D721Med (cell line): Measurements from ENCODE around the gene MAST2.

Experiments used
- DNase-seq: peaks from one replicate; pipeline ENCODE4 v3.0.0; 2011; ENCODE audit warnings: low spot score; ENCODE audit not compliant: insufficient read length
- FAIRE-seq: peaks from 2 replicates; lab custom pipeline; 2011; peaks lifted over from hg19 to GRCh38; lab: Jason Lieb, UNC
- TF ChIP-seq, protein P1 (sequence below): IDR thresholded peaks from 2 replicates; pipeline ENCODE4 v1.5.1; 2012; ENCODE audit warnings: mild to moderate bottlenecking, control low read depth; ENCODE audit not compliant: insufficient read depth; ENCODE audit errors: missing control alignments

The MAST2 gene

DNA sequence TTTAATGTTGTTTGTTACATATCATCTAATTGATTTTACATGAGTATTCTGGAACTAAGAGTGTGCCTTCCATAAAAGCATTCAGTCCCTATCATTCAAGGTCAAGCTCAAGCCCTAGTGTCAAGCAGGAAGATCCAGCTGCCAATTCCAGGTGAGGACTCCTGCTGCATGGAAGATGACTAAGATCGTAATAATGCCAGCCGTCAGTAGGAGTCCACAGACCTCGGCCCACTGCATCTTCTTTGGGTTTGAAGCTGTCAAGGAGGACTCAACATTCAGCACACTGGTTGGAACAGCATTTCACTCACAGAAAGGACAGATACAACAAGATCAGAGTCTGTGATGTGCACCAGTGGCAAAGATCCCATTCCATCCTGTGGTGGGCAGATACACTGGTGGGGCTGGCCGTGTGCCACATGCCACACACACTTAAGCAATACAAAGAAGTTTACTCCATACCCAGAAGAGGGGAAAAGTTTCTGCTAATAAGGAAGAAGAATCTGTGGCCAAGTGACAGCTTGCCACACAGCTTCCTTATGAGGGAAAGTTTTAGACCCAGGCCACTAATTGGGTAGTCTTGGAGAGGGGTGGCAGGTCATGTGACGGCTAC lies 168.6 kb downstream of the MAST2 start:
- FAIRE-seq (no peak), DNase-seq (no peak)
- TF ChIP-seq, protein P1, sequence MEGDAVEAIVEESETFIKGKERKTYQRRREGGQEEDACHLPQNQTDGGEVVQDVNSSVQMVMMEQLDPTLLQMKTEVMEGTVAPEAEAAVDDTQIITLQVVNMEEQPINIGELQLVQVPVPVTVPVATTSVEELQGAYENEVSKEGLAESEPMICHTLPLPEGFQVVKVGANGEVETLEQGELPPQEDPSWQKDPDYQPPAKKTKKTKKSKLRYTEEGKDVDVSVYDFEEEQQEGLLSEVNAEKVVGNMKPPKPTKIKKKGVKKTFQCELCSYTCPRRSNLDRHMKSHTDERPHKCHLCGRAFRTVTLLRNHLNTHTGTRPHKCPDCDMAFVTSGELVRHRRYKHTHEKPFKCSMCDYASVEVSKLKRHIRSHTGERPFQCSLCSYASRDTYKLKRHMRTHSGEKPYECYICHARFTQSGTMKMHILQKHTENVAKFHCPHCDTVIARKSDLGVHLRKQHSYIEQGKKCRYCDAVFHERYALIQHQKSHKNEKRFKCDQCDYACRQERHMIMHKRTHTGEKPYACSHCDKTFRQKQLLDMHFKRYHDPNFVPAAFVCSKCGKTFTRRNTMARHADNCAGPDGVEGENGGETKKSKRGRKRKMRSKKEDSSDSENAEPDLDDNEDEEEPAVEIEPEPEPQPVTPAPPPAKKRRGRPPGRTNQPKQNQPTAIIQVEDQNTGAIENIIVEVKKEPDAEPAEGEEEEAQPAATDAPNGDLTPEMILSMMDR, result no peak

DNA sequence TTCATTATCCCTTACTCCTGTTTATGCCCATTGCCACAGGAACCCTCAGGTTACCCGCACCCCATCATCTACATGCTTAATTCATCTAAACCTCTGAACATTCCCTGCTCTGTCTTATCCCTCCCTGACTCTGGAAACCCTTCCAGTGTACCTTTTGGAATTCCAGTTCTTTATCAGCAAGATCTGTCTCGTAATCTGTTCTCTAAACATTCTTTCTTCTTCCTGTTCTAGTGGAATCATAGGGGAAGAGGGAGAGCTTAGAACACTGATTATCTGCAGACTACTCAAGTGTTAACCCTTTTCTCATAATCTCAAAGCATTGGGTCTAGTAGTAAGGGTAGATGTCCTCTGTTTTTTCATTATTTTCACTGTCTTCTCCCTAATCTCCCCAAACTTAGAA lies 169.2 kb downstream of the MAST2 start:
- DNase-seq, result no peak
- no peak for FAIRE-seq
- TF ChIP-seq, protein P1, result no peak

DNA sequence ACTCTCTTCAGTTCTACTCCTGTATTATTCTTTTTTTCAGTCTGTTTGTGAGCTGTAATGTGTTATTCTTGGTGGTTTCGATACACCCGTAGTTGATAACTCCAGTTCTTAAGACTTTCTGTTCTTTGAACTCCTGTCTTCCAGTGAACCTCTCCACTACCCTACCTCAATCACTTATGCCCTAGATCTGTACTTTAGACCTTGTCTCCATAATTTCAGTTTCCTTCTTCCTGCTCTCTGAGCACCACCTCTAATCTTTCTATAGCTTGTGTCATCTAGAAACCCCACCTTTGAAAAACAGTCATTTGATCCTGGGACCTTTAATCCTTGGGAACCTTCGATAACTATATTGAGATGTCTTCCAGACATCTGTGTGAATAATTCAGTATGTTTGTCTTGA lies 169.7 kb downstream of the MAST2 start:
- FAIRE-seq (no peak), DNase-seq (no peak)
- TF ChIP-seq, protein P1, result no peak

DNA sequence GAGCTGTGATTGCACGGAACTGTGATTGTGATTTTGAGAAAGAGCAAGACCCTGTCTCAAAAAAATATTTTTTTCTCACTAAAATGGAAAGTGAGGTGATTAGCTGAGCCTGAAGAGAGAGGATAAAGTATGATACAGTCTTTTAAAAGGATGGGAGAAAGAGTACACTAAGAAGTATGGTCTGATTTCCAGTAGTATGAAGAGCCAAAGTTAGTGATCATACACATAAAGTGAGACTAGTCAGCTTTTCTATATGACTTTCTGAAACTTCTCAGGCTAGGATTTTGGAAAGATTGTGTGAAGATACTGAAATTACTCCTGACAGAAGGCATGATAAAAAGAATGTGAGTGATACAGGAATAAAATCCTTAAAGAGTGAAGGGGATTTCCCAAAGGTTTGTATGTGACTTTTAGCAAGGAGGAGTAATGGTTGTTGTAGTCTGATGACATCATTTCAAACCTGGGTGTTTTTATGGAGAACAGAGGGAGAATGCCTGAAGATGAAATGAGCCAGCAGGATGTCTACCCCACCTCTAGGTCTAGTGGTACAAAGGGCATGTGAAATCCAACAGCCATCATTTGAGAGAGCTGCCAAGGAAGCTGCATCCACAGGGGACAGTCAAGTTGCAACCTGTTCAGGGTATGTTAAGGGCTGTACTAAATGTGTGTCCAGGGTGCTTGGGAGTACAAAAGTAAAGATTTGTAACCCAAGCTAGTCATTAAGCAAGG lies 171.3 kb downstream of the MAST2 start:
- DNase-seq, result no peak
- no peak for FAIRE-seq
- TF ChIP-seq, protein P1, result no peak

- FAIRE-seq (no peak), DNase-seq (no peak)
- TF ChIP-seq, protein P1, result no peak
Observed at GRCh38 chr1:45976623-45977022, 173.2 kb downstream of the MAST2 start.

- TF ChIP-seq, protein P1, result no peak
- FAIRE-seq (no peak), DNase-seq (no peak)
Observed at GRCh38 chr1:45979074-45979777, 175.8 kb downstream of the MAST2 start.
